ENCODE data around the gene MRPL12. TPM values are rescaled to one million over a fixed set of nuclear protein-coding genes. Genes with fewer than 3 reads are reported as not detected.

Gene MRPL12
- total RNA-seq, 1 experiment from 2014 or later = 108 TPM

GRCh38 chr17:81694810-81695209 is 8.4 kb upstream of the MRPL12 start:
- Histone ChIP-seq H3K4me2 (ENCODE audit: low read length) (no peak overlapping the region), H3K9me2 (replicated peaks; ENCODE audit: low read length) (no peaks in the 10 kb centered on the region), H3F3A (ENCODE audit: low read length, unreplicated experiment) (peaks cover 3% of the 10 kb centered on the region), H3K36me3 (ENCODE audit: low read depth, low read length) (peaks cover 77% of the 10 kb centered on the region), H4K20me1 (ENCODE audit: low read length) (peaks cover 4% of the 10 kb centered on the region), H3K4me1 (ENCODE audit: insufficient read depth, low read length) (no peaks in the 10 kb centered on the region), H3K79me2 (ENCODE audit: low read length) (peaks cover 48% of the 10 kb centered on the region), H3K9ac (ENCODE audit: low read length) (no peak overlapping the region), H3K4me3 (ENCODE audit: low read length) (no peak overlapping the region), H3K27ac (ENCODE audit: low read length) (no peak overlapping the region), H2AFZ (ENCODE audit: low read length) (no peak overlapping the region), H3K9me3 (ENCODE audit: low read length) (no peaks in the 10 kb centered on the region), H3K27me3 (ENCODE audit: low read length) (no peaks in the 10 kb centered on the region)
- DNase-seq = no peak
- TF ChIP-seq EZH2phosphoT487 (IDR thresholded peaks at IDR 0.05; ENCODE audit: borderline replicate concordance, low read length) = no peak
- no peak for TF ChIP-seq EZH2 (IDR thresholded peaks at IDR 0.05; ENCODE audit: low read length, unreplicated experiment)
- TF ChIP-seq, protein P1, sequence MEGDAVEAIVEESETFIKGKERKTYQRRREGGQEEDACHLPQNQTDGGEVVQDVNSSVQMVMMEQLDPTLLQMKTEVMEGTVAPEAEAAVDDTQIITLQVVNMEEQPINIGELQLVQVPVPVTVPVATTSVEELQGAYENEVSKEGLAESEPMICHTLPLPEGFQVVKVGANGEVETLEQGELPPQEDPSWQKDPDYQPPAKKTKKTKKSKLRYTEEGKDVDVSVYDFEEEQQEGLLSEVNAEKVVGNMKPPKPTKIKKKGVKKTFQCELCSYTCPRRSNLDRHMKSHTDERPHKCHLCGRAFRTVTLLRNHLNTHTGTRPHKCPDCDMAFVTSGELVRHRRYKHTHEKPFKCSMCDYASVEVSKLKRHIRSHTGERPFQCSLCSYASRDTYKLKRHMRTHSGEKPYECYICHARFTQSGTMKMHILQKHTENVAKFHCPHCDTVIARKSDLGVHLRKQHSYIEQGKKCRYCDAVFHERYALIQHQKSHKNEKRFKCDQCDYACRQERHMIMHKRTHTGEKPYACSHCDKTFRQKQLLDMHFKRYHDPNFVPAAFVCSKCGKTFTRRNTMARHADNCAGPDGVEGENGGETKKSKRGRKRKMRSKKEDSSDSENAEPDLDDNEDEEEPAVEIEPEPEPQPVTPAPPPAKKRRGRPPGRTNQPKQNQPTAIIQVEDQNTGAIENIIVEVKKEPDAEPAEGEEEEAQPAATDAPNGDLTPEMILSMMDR (conservative IDR thresholded peaks at IDR 0.05; ENCODE audit: low read depth, low read length) = no peak
- ChIA-PET POLR2A (ENCODE audit: unreplicated experiment) (no interaction called here), CTCF (no interaction called here)
- intact Hi-C loops (cut with micrococcal nuclease) = no loop called here
- ATAC-seq = no peak
- no TSS peak for BruUV-seq (replicated peaks)

DNA sequence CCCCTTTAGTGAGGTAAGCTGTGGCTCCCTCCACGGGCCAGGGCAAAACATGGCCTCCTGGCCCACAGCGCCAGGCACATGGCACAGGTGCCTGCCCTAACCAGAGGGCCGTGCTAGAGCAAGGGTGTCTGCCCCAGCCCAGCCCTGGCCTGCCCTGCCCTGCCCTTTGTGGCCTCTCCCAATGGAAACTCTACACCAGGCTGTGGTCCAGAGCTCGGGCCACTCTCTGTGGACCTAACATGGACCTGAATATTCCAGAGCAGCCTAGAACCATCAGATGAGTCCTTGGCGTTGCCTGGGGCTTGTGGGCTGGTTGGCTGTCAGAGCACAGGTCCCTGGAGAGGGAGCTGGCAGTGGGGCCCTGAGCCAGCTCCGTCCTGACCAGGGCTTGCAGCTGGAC is 8.0 kb upstream of the MRPL12 start:
- no peaks in the 10 kb centered on the region for H3K27me3 ChIP-seq (ENCODE audit: low read length)
- no TSS peak for BruUV-seq (replicated peaks)
- H3K36me3 ChIP-seq (ENCODE audit: low read depth, low read length) = peaks cover 73% of the 10 kb centered on the region
- peaks cover 45% of the 10 kb centered on the region for H3K79me2 ChIP-seq (ENCODE audit: low read length)
- peaks cover 3% of the 10 kb centered on the region for H3F3A ChIP-seq (ENCODE audit: low read length, unreplicated experiment)
- intact Hi-C loops (cut with micrococcal nuclease) = no loop called here
- H3K9me3 ChIP-seq (ENCODE audit: low read length) = no peaks in the 10 kb centered on the region
- H3K4me2 ChIP-seq (ENCODE audit: low read length) = no peak overlapping the region
- no peaks in the 10 kb centered on the region for H3K9me2 ChIP-seq (replicated peaks; ENCODE audit: low read length)
- CTCF ChIA-PET = no interaction called here
- no peak overlapping the region for H3K9ac ChIP-seq (ENCODE audit: low read length)
- no peak overlapping the region for H2AFZ ChIP-seq (ENCODE audit: low read length)
- TF ChIP-seq, protein P1 (conservative IDR thresholded peaks at IDR 0.05; ENCODE audit: low read depth, low read length) = no peak
- TF ChIP-seq EZH2 (IDR thresholded peaks at IDR 0.05; ENCODE audit: low read length, unreplicated experiment) (no peak), EZH2phosphoT487 (IDR thresholded peaks at IDR 0.05; ENCODE audit: borderline replicate concordance, low read length) (no peak)
- no peak overlapping the region for H3K27ac ChIP-seq (ENCODE audit: low read length)
- POLR2A ChIA-PET (ENCODE audit: unreplicated experiment) = no interaction called here
- no peaks in the 10 kb centered on the region for H3K4me1 ChIP-seq (ENCODE audit: insufficient read depth, low read length)
- no peaks in the 10 kb centered on the region; the same call in none of the 2 replicates for H4K20me1 ChIP-seq (ENCODE audit: low read length)
- DNase-seq (no peak), ATAC-seq (no peak)
- H3K4me3 ChIP-seq (ENCODE audit: low read length) = no peak overlapping the region

DNA sequence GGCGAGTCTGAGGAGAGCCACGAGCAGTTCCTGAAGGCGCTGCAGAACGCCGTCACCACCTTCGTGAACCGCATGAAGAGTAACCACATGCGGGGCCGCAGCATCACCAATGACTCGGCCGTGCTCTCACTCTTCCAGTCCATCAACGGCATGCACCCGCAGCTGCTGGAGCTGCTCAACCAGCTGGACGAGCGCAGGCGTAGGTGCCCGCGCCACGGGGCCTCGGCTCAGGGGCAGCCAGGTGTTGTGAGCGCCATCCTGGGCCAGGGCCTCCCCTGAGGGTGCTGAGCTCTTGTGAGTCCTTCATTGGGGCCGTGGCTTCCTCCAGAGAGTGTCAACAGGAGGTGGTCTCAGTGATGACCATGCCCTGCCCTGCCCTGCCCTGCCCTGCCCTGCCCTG is 7.4 kb upstream of the MRPL12 start:
- TF ChIP-seq, protein P1 (conservative IDR thresholded peaks at IDR 0.05; ENCODE audit: low read depth, low read length) = no peak
- no peak for TF ChIP-seq EZH2phosphoT487 (IDR thresholded peaks at IDR 0.05; ENCODE audit: borderline replicate concordance, low read length)
- TF ChIP-seq EZH2 (IDR thresholded peaks at IDR 0.05; ENCODE audit: low read length, unreplicated experiment) = no peak
- H4K20me1 ChIP-seq (ENCODE audit: low read length) = peaks cover 2% of the 10 kb centered on the region; the same call in 1 of the 2 replicates
- H3K4me1 ChIP-seq (ENCODE audit: insufficient read depth, low read length) = peaks cover 3% of the 10 kb centered on the region
- no peak overlapping the region for H3K4me3 ChIP-seq (ENCODE audit: low read length)
- ChIA-PET POLR2A (ENCODE audit: unreplicated experiment) (no interaction called here), CTCF (no interaction called here)
- H3K36me3 ChIP-seq (ENCODE audit: low read depth, low read length) = peaks cover 74% of the 10 kb centered on the region
- no peak overlapping the region for H3K9ac ChIP-seq (ENCODE audit: low read length)
- H3K79me2 ChIP-seq (ENCODE audit: low read length) = peaks cover 47% of the 10 kb centered on the region
- ATAC-seq (no peak), DNase-seq (no peak)
- no peaks in the 10 kb centered on the region for H3K9me2 ChIP-seq (replicated peaks; ENCODE audit: low read length)
- H3K27me3 ChIP-seq (ENCODE audit: low read length) = no peaks in the 10 kb centered on the region
- no peak overlapping the region for H3K27ac ChIP-seq (ENCODE audit: low read length)
- H3K9me3 ChIP-seq (ENCODE audit: low read length) = no peaks in the 10 kb centered on the region
- peaks cover 3% of the 10 kb centered on the region for H3F3A ChIP-seq (ENCODE audit: low read length, unreplicated experiment)
- H2AFZ ChIP-seq (ENCODE audit: low read length) = no peak overlapping the region
- H3K4me2 ChIP-seq (ENCODE audit: low read length) = no peak overlapping the region
- no TSS peak for BruUV-seq (replicated peaks)
- intact Hi-C loops (cut with micrococcal nuclease) = no loop called here

Data from PC-3 (cell line).